ENCODE data around the gene ODF2. TPM values are rescaled to one million over a fixed set of nuclear protein-coding genes. Genes with fewer than 3 reads are reported as not detected.
A peak's percentile ranks its signal among the peaks of the same experiment; 100 is the strongest.
"Not testable (repeated sequence)": the region's sequence is repeated elsewhere in the genome, so short reads cannot be mapped to it uniquely, and the experiment has no call there.

ODF2 gene
- 12.0 TPM for total RNA-seq
- long read RNA-seq, transcript ODF2-201 (21 exons, 3,899 nt): major isoform, 10 of 33 reads
- long read RNA-seq, partial matches to known transcripts: 12 of 33 reads
- long read RNA-seq, other reads (novel, unspliced or antisense): 11 of 33 reads

- intact Hi-C loops (cut with DNase I): loop anchor here (5.0 kb wide), 1 partner anchor 96 kb away; the partner anchor contains the start of gene SPTAN1
- ATAC-seq (ENCODE audit: poor library complexity): peak; percentile 96
- peak; percentile 99 for DNase-seq
Observed at GRCh38 chr9:128455849-128456612, at the start of gene ODF2. TSS of gene ODF2 (plus strand) at chr9:128456006. CDS start at chr9:128456092, 86 bp downstream.

- ATAC-seq (ENCODE audit: poor library complexity) (no peak), DNase-seq (no peak)
- intact Hi-C loops (cut with DNase I): no loop called here
Observed at GRCh38 chr9:128406848-128407391, 48.9 kb upstream of the ODF2 start.

- ATAC-seq (ENCODE audit: poor library complexity): no peak
- DNase-seq: no peak
- intact Hi-C loops (cut with DNase I): no loop called here
Observed at GRCh38 chr9:128408963-128409431, 46.8 kb upstream of the ODF2 start.

DNA sequence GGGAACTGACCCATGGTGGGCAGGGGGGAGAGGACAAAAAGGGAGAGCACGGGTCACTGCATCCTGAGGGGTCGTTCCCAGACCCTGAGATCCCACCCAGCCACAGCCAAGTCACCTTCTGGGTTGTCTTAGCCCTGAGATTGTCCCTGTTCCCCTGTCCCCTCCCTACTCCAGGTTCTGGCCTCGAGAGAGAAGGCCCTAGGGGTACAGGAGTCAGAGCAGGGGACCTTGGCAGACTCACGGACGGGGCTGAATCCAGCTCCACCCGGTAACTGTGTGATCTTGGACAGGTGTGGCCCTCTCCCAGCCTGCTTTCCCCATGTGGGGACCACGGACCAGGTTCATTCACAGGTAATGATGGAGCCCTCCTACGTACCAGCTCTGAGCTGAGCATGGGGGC, 46.4 kb upstream of the ODF2 start:
- intact Hi-C loops (cut with DNase I): no loop called here
- ATAC-seq (ENCODE audit: poor library complexity) (no peak), DNase-seq (no peak)

DNA sequence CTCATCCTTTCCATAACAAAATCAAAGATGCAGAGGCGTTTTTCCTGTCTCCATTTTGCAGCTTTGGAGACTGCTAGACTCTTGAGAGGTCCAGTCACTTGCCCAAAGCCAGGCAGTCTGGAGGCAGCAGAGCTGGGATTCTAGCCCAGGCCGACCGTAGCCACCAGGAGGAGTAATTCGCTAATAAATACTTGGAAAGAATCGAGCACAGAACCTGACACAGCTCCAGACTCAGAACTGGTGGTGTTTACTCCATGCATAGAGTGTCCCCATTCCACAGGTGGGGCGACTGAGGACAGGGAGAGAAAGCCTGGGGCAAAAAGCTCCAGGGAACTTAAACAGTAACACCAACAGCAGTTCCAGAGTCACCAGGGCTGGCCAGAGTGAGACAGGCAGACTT, 45.8 kb upstream of the ODF2 start:
- ATAC-seq (ENCODE audit: poor library complexity): no peak
- DNase-seq: no peak
- intact Hi-C loops (cut with DNase I): loop anchor here (5.0 kb wide), 1 partner anchor 48 kb away; no protein-coding TSS in a partner anchor

DNA sequence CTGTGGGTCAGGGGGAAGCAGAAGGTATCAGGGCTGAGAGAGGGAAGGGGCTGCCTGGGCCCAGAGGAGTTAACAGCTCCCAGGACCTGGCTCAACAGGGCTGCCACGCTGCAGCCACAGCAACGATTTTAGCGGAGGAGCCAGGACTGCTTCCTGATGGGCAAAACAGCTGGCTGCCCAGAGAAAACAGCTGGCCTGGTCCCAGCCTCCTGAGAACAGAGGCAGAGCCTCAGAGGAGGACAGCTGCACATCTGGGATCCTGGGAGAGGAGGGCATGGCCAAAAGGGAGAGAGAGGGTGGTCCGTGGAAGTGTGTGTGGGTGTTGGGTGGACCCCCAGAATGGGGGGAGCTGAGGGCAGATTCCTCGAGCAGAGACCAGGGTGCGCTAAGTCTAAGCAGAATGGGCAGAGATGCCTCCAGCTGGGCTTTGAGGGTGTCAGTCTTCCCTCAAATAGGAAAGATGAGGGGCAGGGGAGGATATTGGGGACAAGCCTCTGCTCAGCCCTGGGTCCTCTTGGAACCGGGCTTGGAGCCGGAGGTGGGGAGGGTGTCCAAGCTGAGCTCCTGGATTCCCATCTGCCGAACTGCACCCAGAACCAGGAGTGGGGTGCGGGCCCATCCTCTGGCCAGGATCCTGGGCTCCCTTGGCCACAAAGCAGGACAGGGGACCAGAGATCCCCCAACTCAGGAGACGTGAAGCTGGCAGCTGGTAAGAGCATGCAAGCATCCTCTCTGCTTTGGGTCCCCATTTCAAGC, 44.3 kb upstream of the ODF2 start:
- ATAC-seq (ENCODE audit: poor library complexity) (no peak), DNase-seq (no peak)
- intact Hi-C loops (cut with DNase I): loop anchor here (5.0 kb wide), 1 partner anchor 49 kb away; no protein-coding TSS in a partner anchor

DNA sequence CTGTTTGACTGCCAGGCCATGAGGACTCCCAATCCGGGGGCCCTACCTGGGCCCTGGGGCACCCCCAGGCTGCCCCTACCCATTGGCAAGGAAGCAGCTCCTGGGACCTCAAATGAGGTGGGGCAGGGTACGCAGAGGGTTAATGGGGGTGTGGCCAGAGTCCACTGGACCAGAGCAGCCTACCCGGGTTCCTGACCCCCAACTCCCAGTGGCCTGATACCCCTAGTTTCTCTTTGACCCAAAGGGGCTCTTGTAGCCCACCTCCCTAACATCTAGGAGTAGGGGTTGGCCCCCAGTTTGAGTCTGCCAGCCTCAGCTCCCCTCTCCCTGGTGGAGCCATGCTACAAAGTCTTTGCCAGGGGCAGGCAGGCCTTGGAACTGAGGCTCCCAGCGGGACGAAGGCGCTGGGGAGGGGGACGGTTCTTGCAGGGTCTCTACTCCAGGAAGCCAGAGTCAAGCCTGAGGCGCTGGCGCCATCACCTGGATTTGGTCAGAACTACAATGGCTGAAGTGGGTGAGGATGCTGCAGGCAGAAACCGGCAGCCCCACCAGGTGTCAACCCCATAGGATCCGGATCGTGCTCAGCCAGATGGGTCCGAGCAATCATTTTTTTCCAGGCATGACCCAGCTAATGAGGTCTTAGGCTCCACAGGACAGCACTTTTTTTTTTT, 43.6 kb upstream of the ODF2 start:
- DNase-seq (no peak), ATAC-seq (ENCODE audit: poor library complexity) (peak; percentile 46)
- intact Hi-C loops (cut with DNase I): loop anchor here (5.0 kb wide), 1 partner anchor 50 kb away; no protein-coding TSS in a partner anchor

GRCh38 chr9:128413728-128414127, 42.1 kb upstream of the ODF2 start:
- not testable (repeated sequence) for ATAC-seq (ENCODE audit: poor library complexity); DNase-seq
- intact Hi-C loops (cut with DNase I): loop anchor here (5.0 kb wide), 1 partner anchor 51 kb away; no protein-coding TSS in a partner anchor

- ATAC-seq (ENCODE audit: poor library complexity) (no peak), DNase-seq (no peak)
- intact Hi-C loops (cut with DNase I): loop anchor here (5.0 kb wide), 1 partner anchor 52 kb away; no protein-coding TSS in a partner anchor
Observed at GRCh38 chr9:128414461-128414860, 41.3 kb upstream of the ODF2 start.

DNA sequence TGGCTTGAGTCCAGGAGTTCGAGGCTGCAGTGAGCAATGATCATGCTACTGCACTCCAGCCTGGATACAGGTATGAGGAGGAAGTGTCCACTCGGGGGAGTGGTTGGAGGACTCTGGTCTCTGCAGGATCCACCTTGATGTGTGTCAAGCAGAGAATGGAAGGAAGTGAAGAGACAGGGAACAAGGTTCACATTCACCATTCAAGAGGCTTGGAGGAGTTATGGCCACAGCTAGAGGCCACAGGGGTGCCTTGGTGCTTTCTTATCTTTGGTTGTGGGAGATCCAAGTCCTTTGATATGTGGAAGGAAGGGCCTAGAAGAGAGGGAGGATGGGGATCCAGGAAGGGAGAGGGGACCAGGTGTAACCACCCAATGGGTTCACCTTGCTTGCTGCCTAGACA, 40.5 kb upstream of the ODF2 start:
- intact Hi-C loops (cut with DNase I): no loop called here
- ATAC-seq (ENCODE audit: poor library complexity) (no peak), DNase-seq (no peak)

DNA sequence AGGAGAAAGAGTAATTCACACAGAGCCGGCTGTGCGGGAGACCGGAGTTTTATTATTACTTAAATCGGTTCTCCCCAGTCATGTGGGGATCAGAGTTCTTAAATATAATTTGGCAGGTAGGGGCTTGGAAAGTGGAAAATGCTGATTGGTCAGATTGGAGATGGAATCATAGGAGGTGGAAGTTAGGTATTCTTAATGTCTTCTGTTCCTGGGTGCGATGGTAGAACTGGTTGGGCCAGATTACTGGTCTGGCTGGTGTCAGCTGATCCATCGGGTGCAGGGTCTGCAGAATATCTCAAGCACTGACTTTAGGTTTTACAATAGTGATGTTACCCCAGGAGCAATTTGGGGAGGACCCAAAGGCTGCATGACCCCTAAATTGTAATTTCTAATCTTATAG, 39.8 kb upstream of the ODF2 start:
- no peak for DNase-seq
- intact Hi-C loops (cut with DNase I): no loop called here
- no peak for ATAC-seq (ENCODE audit: poor library complexity)

DNA sequence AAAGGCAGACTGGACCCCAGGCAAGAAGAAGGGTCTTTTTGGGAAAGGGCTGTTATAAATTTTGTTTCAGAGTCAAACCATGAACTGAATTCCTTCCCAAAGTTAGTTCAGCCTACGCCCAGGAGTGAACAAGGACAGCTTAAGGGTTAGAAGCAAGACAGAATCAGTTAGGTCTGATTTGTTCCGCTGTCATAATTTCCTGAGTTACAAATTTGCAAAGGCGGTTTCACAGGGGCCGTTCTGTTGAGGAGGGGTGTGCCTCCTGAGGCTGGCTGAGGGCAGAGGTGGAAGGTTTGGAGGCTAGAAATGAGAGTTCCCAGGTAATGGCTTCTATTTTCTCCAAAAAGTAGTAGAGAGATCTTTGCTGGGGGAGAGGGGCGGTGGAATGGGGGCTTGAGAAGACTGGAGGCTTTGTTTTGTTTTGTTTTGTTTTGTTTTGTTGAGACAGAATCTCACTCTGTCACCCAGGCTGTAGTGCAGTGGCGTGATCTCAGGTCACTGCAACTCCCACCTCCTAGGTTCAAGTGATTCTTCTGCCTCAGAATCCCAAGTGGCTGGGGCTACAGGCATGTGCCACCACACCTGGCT, 39.3 kb upstream of the ODF2 start:
- intact Hi-C loops (cut with DNase I): no loop called here
- no peak for ATAC-seq (ENCODE audit: poor library complexity)

DNA sequence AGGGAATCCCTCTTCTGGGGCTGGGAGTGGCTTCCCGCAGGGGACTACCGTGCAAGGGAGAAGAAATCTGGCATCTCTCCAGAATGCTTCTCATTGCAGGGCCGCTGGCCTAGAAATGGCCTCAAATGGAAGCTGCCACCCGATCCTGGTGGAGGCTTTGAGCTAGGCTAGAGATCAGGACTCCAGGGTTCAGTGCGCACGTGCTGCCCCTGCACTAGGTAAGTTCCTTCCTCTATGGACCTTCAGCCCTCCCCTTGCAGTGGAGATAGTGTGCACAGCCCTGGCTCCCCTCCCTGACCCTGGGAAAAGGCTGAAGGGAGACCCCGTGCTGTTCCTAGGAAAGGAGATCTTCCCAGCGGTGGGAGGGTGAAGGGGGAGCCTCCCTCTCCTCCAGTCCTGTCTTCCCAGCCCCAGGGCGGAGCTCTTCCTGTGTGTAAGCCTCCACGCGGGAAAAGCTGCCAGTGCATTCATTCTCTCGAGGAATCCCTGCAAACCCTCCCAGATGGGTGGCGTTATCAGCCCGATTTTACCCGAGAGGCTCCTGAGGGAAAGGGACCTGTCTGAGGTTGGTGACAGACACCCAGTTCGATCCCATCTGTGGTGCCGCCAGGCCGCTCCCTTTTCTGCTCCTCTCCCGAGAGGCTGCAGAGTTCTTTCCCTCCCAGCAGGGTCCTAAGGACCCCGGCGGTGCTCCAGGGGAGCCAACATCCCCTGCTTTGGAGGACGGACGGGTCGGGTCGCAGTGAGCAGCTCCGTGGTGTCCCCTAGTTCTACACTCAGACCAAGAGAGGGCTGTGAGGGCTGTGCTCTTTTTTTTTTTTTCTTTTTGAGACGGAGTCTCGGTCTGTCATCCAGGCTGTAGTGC, 36.5 kb upstream of the ODF2 start:
- no peak for ATAC-seq (ENCODE audit: poor library complexity)
- no peak for DNase-seq
- intact Hi-C loops (cut with DNase I): no loop called here

More for the DNA sequence above, 39.3 kb upstream of the ODF2 start:
- DNase-seq: no peak

DNA sequence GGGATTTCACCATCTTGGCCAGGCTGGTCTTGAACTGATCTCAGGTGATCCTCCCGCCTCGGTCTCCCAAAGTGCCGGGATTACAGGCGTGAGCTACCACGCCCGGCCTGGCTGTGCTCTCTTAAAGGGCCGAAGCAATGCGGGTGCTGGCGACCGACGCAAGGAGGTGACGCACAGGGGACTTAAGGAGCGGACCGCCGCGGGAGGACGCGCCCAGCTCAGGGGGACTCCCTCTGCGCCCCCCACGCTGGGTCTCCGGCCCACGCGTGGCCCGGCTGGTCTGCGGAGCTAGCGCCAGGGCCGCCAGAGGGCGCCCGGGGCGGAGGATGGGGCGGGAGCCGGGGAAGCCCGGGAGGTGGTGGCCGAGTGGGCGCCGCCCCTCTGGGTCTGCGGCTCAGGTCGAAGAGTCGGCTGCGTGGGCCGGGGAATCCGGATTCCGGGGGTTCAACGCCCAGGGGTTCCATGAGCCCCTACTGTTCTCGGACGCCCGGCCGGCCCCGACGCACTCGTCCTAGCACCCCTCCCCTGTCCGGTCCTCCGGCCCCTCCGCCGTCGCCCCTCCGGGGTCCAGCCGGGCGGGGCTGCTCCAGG, 35.7 kb upstream of the ODF2 start:
- peak; percentile 86 for DNase-seq
- intact Hi-C loops (cut with DNase I): no loop called here
- peak; percentile 96 for ATAC-seq (ENCODE audit: poor library complexity)

DNA sequence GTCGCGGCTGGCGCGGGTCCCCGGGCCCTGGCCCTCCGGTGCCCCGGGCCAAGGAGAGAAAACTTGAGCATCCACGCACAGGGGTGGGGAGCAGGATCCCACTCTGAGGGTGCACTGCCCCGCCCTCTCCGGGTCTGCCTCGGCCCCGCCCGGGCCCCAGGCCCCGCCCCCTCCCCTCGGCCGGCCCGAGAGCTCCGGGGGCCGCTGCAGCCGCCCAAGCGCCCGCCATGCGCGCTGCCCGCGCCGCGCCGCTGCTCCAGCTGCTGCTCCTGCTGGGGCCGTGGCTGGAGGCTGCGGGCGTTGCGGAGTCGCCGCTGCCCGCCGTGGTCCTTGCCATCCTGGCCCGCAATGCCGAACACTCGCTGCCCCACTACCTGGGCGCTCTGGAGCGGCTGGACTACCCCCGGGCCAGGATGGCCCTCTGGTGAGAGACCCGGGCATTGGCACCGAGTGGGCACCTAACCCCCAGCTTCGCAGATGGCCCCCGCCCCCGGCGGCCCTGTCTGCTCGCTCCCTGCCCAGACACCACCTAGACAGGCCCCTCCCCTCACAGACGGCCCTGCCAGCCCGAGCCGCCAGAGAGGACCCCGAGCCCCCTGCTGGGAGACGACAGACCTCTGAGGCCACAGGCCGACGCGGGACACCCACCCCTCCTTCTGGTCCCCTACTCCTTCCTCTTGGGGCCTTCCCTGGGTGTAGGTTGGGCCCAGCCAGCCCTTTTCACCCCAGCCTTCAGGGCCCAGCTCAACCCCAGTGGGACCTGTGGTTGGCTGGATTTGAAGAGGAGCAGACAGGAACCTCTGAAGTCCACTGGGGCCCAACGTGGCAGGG, 34.9 kb upstream of the ODF2 start, which contains the start of gene CERCAM:
Gene CERCAM, plus strand, starts transcription at position 207 of the 831 bp plus-strand sequence. Its CDS starts 21 bp downstream, at position 228.
- peak; percentile 94 for ATAC-seq (ENCODE audit: poor library complexity)

DNA sequence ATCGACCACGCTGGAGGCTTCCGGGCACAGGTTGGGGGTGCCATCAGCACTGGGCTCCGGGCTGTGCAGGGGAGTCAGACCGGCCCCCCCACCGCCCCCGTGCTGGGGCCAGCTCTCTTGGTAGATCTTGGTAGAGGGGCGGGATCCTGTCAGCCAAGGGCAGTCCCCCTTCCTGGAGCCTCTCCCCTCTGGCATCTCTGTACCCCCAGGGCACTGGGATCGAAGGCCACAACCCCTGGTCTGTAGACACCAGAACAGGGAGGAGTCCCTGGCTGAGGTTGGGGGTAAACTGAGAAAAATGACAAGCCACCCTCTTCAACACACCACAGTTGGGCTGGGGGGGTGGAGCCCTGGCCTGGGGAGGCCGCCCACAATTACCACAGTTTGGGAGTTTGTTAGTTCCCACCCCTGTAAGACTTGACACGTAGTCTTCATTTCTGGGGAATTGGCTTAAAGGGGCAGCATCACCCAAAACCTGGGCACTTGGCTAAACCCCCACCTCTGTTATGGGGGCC, 34.3 kb upstream of the ODF2 start:
- peak; percentile 21 for ATAC-seq (ENCODE audit: poor library complexity)

More for the DNA sequence above, 34.9 kb upstream of the ODF2 start, which contains the start of gene CERCAM:
- intact Hi-C loops (cut with DNase I): no loop called here
- peak; percentile 76 for DNase-seq

More for the DNA sequence above, 34.3 kb upstream of the ODF2 start:
- DNase-seq: peak; percentile 62
- intact Hi-C loops (cut with DNase I): no loop called here

All from Right ventricle myocardium superior (tissue), 1 donor.